H1 (cell line): ENCODE data around the gene SSPN. TPM values are rescaled to one million over a fixed set of nuclear protein-coding genes. Genes with fewer than 3 reads are reported as not detected.

Experiments
- CTCF ChIA-PET: fragments of 300-600 bp; sonication (Branson Sonifier 250); formaldehyde crosslinking; loops from one replicate; lab custom pipeline; 2021; ENCODE audit not compliant: partially characterized antibody; lab: Charles Lee
- POLR2A ChIA-PET: fragments of 300-600 bp; sonication (Branson Sonifier 250); formaldehyde crosslinking; loops from one replicate; lab custom pipeline; 2021; ENCODE audit warnings: inconsistent platforms; ENCODE audit not compliant: partially characterized antibody; lab: Charles Lee
- DNase-seq, 2 experiments: peaks; one replicate each; pipeline versions ENCODE4 v3.0.0 to v3.0.0-alpha.2; 2010 to 2022; ENCODE audit warnings: low spot score in 2 of 2, low read depth in 1 of 2, mixed read lengths in 1 of 2
- FAIRE-seq: peaks from 2 replicates; lab custom pipeline; 2011; peaks lifted over from hg19 to GRCh38; lab: Jason Lieb, UNC
- H2AFZ ChIP-seq: 2 replicates; pipeline ENCODE4 v1.8.1; 2012; ENCODE audit warnings: low read length, inconsistent platforms
- H2AK5ac ChIP-seq: 2 replicates; pipeline ENCODE4 v1.6.1; 2013; ENCODE audit warnings: low read depth, low read length
- H2BK120ac ChIP-seq: replicated peaks from 2 replicates; pipeline ENCODE3; 2013; ENCODE audit warnings: low read depth, low read length, inconsistent platforms
- H2BK12ac ChIP-seq: 2 replicates; pipeline ENCODE4 v1.6.1; 2013; ENCODE audit warnings: low read depth, low read length
- H2BK15ac ChIP-seq: 2 replicates; pipeline ENCODE4 v1.6.1; 2013; ENCODE audit warnings: low read length
- H2BK20ac ChIP-seq: 2 replicates; pipeline ENCODE4 v1.6.1; 2013; ENCODE audit warnings: low read length
- H2BK5ac ChIP-seq: 2 replicates; pipeline ENCODE4 v1.6.1; 2013; ENCODE audit warnings: low read depth, low read length
- H3K14ac ChIP-seq: 2 replicates; pipeline ENCODE4 v1.6.1; 2013; ENCODE audit warnings: inconsistent platforms; ENCODE audit not compliant: insufficient read length
- H3K18ac ChIP-seq: 2 replicates; pipeline ENCODE4 v1.6.1; 2013; ENCODE audit warnings: low read length; ENCODE audit errors: extremely low read depth
- H3K23ac ChIP-seq: 2 replicates; pipeline ENCODE4 v1.6.1; 2013; ENCODE audit warnings: inconsistent platforms; ENCODE audit not compliant: insufficient read length
- H3K23me2 ChIP-seq: 2 replicates; pipeline ENCODE4 v1.6.1; 2013; ENCODE audit warnings: low read depth, low read length
- H3K27ac ChIP-seq: 2 replicates; pipeline ENCODE4 v1.6.1; 2011; ENCODE audit warnings: low read depth, low read length, inconsistent platforms
- H3K27me3 ChIP-seq, 4 experiments: replicated peaks in 1 of 4; 1 replicate in 1 of 4; 2 replicates in 3 of 4; pipeline versions ENCODE4 v1.6.1 to v1.8.1; 2011 to 2013; ENCODE audit warnings: low read length in 3 of 4, mild to moderate bottlenecking in 3 of 4, inconsistent platforms in 2 of 4, mixed read lengths in 2 of 4, moderate library complexity in 1 of 4; ENCODE audit not compliant: control insufficient read depth in 3 of 4, insufficient read depth in 3 of 4; ENCODE audit errors: extremely low read depth in 1 of 4
- H3K36me3 ChIP-seq, 4 experiments: 2 replicates each; pipeline versions ENCODE4 v1.6.1 to v1.8.1; 2011 to 2013; ENCODE audit warnings: mild to moderate bottlenecking in 4 of 4, low read length in 3 of 4, moderate library complexity in 2 of 4, control low read depth in 1 of 4, inconsistent platforms in 1 of 4; ENCODE audit not compliant: insufficient read depth in 4 of 4, control insufficient read depth in 2 of 4
- H3K4ac ChIP-seq: replicated peaks from 2 replicates; pipeline ENCODE3; 2013; ENCODE audit warnings: low read length, low read depth, mixed read lengths, inconsistent platforms; ENCODE audit not compliant: insufficient read length
- H3K4me1 ChIP-seq, 4 experiments: replicated peaks in 1 of 4; 1 replicate in 1 of 4; 2 replicates in 3 of 4; pipeline versions ENCODE4 v1.6.1 to v1.8.1; 2011 to 2013; ENCODE audit warnings: low read length in 3 of 4, inconsistent platforms in 2 of 4, mixed read lengths in 1 of 4; ENCODE audit not compliant: insufficient read depth in 4 of 4, control insufficient read depth in 3 of 4
- H3K4me2 ChIP-seq, 2 experiments: 2 replicates each; pipeline versions ENCODE4 v1.6.1 to v1.8.1; 2011 to 2013; ENCODE audit warnings: low read depth in 2 of 2, low read length in 2 of 2, control low read depth in 1 of 2, inconsistent platforms in 1 of 2, mild to moderate bottlenecking in 1 of 2; ENCODE audit not compliant: insufficient read depth in 1 of 2
- H3K4me3 ChIP-seq, 4 experiments: fragments of 200-600, 300-600 bp in 1 of 4; sonication (generic), shearing (Covaris generic), sonication (Bioruptor Twin) in 1 of 4; 2 replicates each; pipeline versions ENCODE4 v1.5.1 to v1.8.1; 2011 to 2016; ENCODE audit warnings: low read length in 4 of 4, low read depth in 3 of 4, control low read depth in 2 of 4, inconsistent platforms in 2 of 4, mild to moderate bottlenecking in 2 of 4, mixed read lengths in 1 of 4, moderate library complexity in 1 of 4; ENCODE audit not compliant: insufficient read depth in 2 of 4; ENCODE audit errors: extremely low read depth in 1 of 4
- H3K56ac ChIP-seq: replicated peaks from 2 replicates; pipeline ENCODE3; 2013; ENCODE audit warnings: low read depth, mild to moderate bottlenecking, mixed read lengths, low read length, inconsistent platforms; ENCODE audit not compliant: insufficient read length
- H3K79me1 ChIP-seq: 2 replicates; pipeline ENCODE4 v1.6.1; 2013; ENCODE audit warnings: low read depth, low read length, control low read depth
- H3K79me2 ChIP-seq, 2 experiments: 2 replicates each; pipeline versions ENCODE4 v1.6.1 to v1.8.1; 2012 to 2013; ENCODE audit warnings: low read length in 2 of 2, mild to moderate bottlenecking in 2 of 2, inconsistent platforms in 1 of 2; ENCODE audit not compliant: insufficient read depth in 2 of 2, control insufficient read depth in 1 of 2
- H3K9ac ChIP-seq, 4 experiments: replicated peaks in 1 of 4; 1 replicate in 1 of 4; 2 replicates in 3 of 4; pipeline versions ENCODE4 v1.6.1 to v1.8.1; 2011 to 2013; ENCODE audit warnings: low read depth in 3 of 4, low read length in 3 of 4, control low read depth in 2 of 4, mild to moderate bottlenecking in 2 of 4, moderate library complexity in 2 of 4, inconsistent platforms in 1 of 4; ENCODE audit errors: extremely low read depth in 1 of 4
- H3K9me3 ChIP-seq, 2 experiments: 2 replicates each; pipeline versions ENCODE4 v1.6.1 to v1.8.1; 2012 to 2013; ENCODE audit warnings: mild to moderate bottlenecking in 2 of 2, moderate library complexity in 2 of 2, control low read depth in 1 of 2, inconsistent platforms in 1 of 2, low read depth in 1 of 2, low read length in 1 of 2, mixed read lengths in 1 of 2; ENCODE audit not compliant: insufficient read depth in 2 of 2
- H4K20me1 ChIP-seq, 2 experiments: replicated peaks in 1 of 2; 2 replicates each; pipeline versions ENCODE3 to v1.8.1; 2011 to 2013; ENCODE audit warnings: inconsistent platforms in 2 of 2, low read length in 2 of 2, mild to moderate bottlenecking in 1 of 2; ENCODE audit not compliant: insufficient read depth in 2 of 2, control insufficient read depth in 1 of 2
- H4K5ac ChIP-seq: 2 replicates; pipeline ENCODE4 v1.6.1; 2013; ENCODE audit warnings: low read length, low read depth, mixed read lengths, inconsistent platforms; ENCODE audit not compliant: insufficient read length
- H4K8ac ChIP-seq: 2 replicates; pipeline ENCODE4 v1.8.0; 2013; ENCODE audit warnings: mild to moderate bottlenecking, moderate library complexity, low read length, inconsistent platforms; ENCODE audit not compliant: insufficient read depth; ENCODE audit errors: extremely low read depth
- H4K91ac ChIP-seq: replicated peaks from 2 replicates; pipeline ENCODE3; 2013; ENCODE audit warnings: low read length, mixed read lengths, inconsistent platforms; ENCODE audit not compliant: insufficient read length
- GTF2F1 ChIP-seq: IDR thresholded peaks from 2 replicates; pipeline ENCODE4 v1.6.1; 2012; ENCODE audit warnings: low read depth, low read length, improper control_type of control experiment, borderline replicate concordance
- WGBS, 2 experiments: shearing (Covaris generic) in 1 of 2; methylation state at CpG; one replicate each; pipeline versions ENCODE4 v1.1.6 to v1.1.7; 2013 to 2015; ENCODE audit warnings: low lambda C conversion rate in 2 of 2, mixed read lengths in 2 of 2, inconsistent platforms in 1 of 2, low coverage in 1 of 2, missing lambda C conversion rate in 1 of 2; ENCODE audit not compliant: insufficient replicate concordance in 2 of 2, insufficient coverage in 1 of 2, insufficient read length in 1 of 2; ENCODE audit errors: extremely low coverage in 1 of 2, missing lambda C conversion rate in 1 of 2; 5-methylcytosine and 5-hydroxymethylcytosine counted together
- polyA plus RNA-seq, 7 experiments: library from polyadenylated mRNA; depleted of rRNA in 3 of 7; stranded (reverse) in 5 of 7; unstranded in 2 of 7; fragments of >200 nt in 5 of 7; fragments of 200-250 nt in 2 of 7; gene quantifications; 1 replicate in 5 of 7; 2 replicates in 1 of 7; 4 replicates in 1 of 7; pipeline versions ENCODE4 v1.2.1 to v1.2.3, GENCODE V29; 2011 to 2013; ENCODE audit warnings: missing spikeins in 2 of 7, mixed read lengths in 2 of 7
- total RNA-seq: library from RNA; stranded (reverse); fragmentation: NEBNext Ultra II Directional; extraction: Animal tissue kit (Norgen Biotek cat#: 25700); gene quantifications from 2 replicates; pipeline ENCODE4 v1.2.1, GENCODE V29; 2021

The SSPN gene
- total and polyA plus RNA-seq, 2 of the 8 experiments (the other 6 are each of a cell fraction or from before 2014, with no cell fraction given), result 0.86 to 1.8 TPM

- H4K91ac ChIP-seq, result no peak overlapping the region
- H4K20me1 ChIP-seq, result no peaks in the 10 kb centered on the region
- H3K4me2 ChIP-seq, result no peak overlapping the region
- no peak overlapping the region for H2BK12ac ChIP-seq
- no peak overlapping the region for H2BK120ac ChIP-seq
- no peak overlapping the region for H2BK15ac ChIP-seq
- no peak overlapping the region for H2AFZ ChIP-seq
- no peaks in the 10 kb centered on the region for H3K9me3 ChIP-seq
- no peak overlapping the region for H3K14ac ChIP-seq
- H2BK5ac ChIP-seq, result no peak overlapping the region
- no peak overlapping the region for H3K4ac ChIP-seq
- POLR2A ChIA-PET, result interaction anchor here (0.7 kb wide), 1 partner anchor 26 kb away, joined by 4 read pairs; no protein-coding TSS in a partner anchor
- DNase-seq (no peak), FAIRE-seq (no peak)
- no peak overlapping the region for H4K5ac ChIP-seq
- WGBS, 2 experiments, result 70% methylated on average over 5 of the region's 5 CpGs; no CpG with 5 or more reads in 1 of the 2 experiments
- H3K36me3 ChIP-seq, result no peaks in the 10 kb centered on the region
- no peak for TF ChIP-seq GTF2F1
- H3K27ac ChIP-seq, result no peak overlapping the region
- H4K8ac ChIP-seq, result no peak overlapping the region
- CTCF ChIA-PET, result interaction anchor here (0.9 kb wide), 1 partner anchor 17 kb away, joined by 3 read pairs; no protein-coding TSS in a partner anchor
- no peak overlapping the region for H3K56ac ChIP-seq
- no peaks in the 10 kb centered on the region for H3K23me2 ChIP-seq
- no peaks in the 10 kb centered on the region for H3K79me2 ChIP-seq
- H2BK20ac ChIP-seq, result no peak overlapping the region
- H2AK5ac ChIP-seq, result no peak overlapping the region
- H3K9ac ChIP-seq, result no peak overlapping the region
- no peaks in the 10 kb centered on the region for H3K27me3 ChIP-seq
- no peaks in the 10 kb centered on the region for H3K79me1 ChIP-seq
- no peak overlapping the region for H3K18ac ChIP-seq
- no peak overlapping the region for H3K23ac ChIP-seq
- H3K4me3 ChIP-seq, result no peak overlapping the region
- no peaks in the 10 kb centered on the region for H3K4me1 ChIP-seq
Measured at GRCh38 chr12:26149968-26150500, 45.3 kb upstream of the SSPN start.
